Mesodermal cell (in vitro differentiated cells): ENCODE results near the gene TMEM132D.

Experiments used
- H3K27ac ChIP-seq: 2 replicates; pipeline ENCODE4 v1.7.0; 2013; ENCODE audit warnings: mild to moderate bottlenecking, low read depth, low read length, moderate library complexity; ENCODE audit not compliant: severe bottlenecking
- H3K36me3 ChIP-seq: 2 replicates; pipeline ENCODE4 v1.7.1; 2013; ENCODE audit warnings: mild to moderate bottlenecking, low read length, moderate library complexity; ENCODE audit not compliant: control insufficient read depth, insufficient read depth
- H3K4me1 ChIP-seq: one replicate; pipeline ENCODE4 v1.7.1; 2013; ENCODE audit warnings: mild to moderate bottlenecking, low read length; ENCODE audit not compliant: insufficient read depth, control insufficient read depth, poor library complexity, severe bottlenecking
- H3K4me3 ChIP-seq: 2 replicates; pipeline ENCODE4 v1.7.0; 2013; ENCODE audit warnings: low read length, control low read depth, mild to moderate bottlenecking; ENCODE audit not compliant: insufficient read depth, poor library complexity, severe bottlenecking; ENCODE audit errors: extremely low read depth
- H3K9me3 ChIP-seq: 2 replicates; pipeline ENCODE4 v1.7.1; 2013; ENCODE audit warnings: mild to moderate bottlenecking, low read length, moderate library complexity; ENCODE audit not compliant: control insufficient read depth
- WGBS, 2 experiments: methylation state at CpG; one replicate each; pipeline ENCODE4 v1.1.5; 2013; ENCODE audit warnings: missing lambda C conversion rate in 2 of 2; ENCODE audit not compliant: insufficient coverage in 2 of 2; 5-methylcytosine and 5-hydroxymethylcytosine counted together

TMEM132D gene

DNA sequence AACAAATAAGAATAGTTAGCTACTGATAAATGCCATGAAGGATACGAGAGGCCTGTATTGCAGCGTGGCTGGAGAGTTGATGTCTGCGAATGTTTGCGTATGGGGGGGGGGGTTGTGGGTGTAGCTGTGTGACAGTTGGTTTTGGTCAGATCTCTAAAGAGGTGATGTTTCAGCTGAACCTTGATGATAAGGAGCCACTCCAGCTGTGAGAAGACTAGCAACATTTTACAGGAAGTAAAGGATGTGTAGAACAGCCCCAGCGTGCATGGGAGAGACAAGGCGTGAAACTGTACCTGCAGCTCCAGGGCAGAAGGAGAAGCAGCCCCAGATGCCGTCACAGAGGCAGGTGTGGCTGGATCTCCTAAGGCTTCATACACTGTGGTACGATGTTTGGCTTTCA lies 416.9 kb downstream of the TMEM132D start:
- no peaks in the 10 kb centered on the region for H3K9me3 ChIP-seq
- WGBS, 2 experiments, result 86 to 91% methylated on average over 6 to 7 of the region's 8 CpGs
- H3K4me1 ChIP-seq, result no peaks in the 10 kb centered on the region
- H3K36me3 ChIP-seq, result no peaks in the 10 kb centered on the region
- no peak overlapping the region for H3K4me3 ChIP-seq
- no peak overlapping the region for H3K27ac ChIP-seq

GRCh38 chr12:129483111-129483893 lies 420.5 kb downstream of the TMEM132D start:
- no peak overlapping the region for H3K4me3 ChIP-seq
- H3K27ac ChIP-seq, result no peak overlapping the region
- H3K9me3 ChIP-seq, result no peaks in the 10 kb centered on the region
- no peaks in the 10 kb centered on the region for H3K36me3 ChIP-seq
- no peaks in the 10 kb centered on the region for H3K4me1 ChIP-seq
- WGBS, 2 experiments, result 92 to 95% methylated on average over 14 of the region's 16 CpGs

GRCh38 chr12:129481921-129482320 lies 421.9 kb downstream of the TMEM132D start:
- H3K36me3 ChIP-seq, result no peaks in the 10 kb centered on the region
- H3K4me1 ChIP-seq, result no peaks in the 10 kb centered on the region
- 82 to 95% methylated on average over 6 to 7 of the region's 10 CpGs for WGBS, 2 experiments
- no peaks in the 10 kb centered on the region for H3K9me3 ChIP-seq
- no peak overlapping the region for H3K27ac ChIP-seq
- no peak overlapping the region for H3K4me3 ChIP-seq

DNA sequence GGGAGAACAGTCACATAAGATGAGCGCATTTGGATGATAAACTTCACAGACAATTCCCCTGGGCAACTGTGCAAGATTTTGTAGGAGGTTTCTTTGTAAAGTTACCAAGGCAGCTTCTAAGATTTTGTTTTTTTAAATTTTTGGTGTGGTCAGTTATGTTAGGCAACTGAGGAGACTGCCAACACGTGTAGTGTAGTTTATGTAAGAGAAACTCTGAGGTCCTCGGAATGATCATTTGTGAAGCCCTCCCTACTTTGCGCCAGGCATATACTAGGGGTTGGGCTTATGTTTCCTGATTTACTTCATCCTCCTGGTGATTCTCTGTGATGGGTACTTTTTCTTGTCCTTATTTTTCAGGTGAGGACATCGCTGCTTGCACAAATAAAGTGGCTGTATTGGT lies 433.6 kb downstream of the TMEM132D start:
- Histone ChIP-seq H3K27ac (no peak overlapping the region), H3K4me1 (no peaks in the 10 kb centered on the region), H3K36me3 (no peaks in the 10 kb centered on the region), H3K4me3 (no peak overlapping the region), H3K9me3 (no peaks in the 10 kb centered on the region)
- 96 to 100% methylated on average over 2 to 3 of the region's 5 CpGs for WGBS, 2 experiments

DNA sequence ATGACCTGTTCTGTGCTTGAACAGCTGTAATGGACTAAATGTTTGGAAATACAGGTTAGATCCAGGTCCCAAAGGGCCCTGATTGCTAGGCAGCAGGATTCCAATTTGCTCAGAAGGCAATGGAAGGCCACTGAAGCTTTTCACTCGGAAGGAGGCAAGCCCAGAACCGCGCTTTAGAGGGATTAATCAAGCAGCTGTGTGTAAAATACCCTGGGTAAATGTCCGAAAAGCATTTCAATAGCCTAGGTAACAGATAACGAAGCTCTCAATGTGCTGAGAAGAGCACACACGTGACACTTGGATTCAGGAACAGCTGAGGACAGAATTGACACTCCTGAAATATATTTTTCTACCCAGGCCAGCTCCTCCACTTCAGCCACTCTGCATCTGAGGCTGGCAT lies 436.1 kb downstream of the TMEM132D start:
- no peak overlapping the region for H3K4me3 ChIP-seq
- no peaks in the 10 kb centered on the region for H3K36me3 ChIP-seq
- H3K9me3 ChIP-seq, result no peaks in the 10 kb centered on the region
- 80 to 87% methylated on average over 5 to 6 of the region's 6 CpGs for WGBS, 2 experiments
- no peaks in the 10 kb centered on the region for H3K4me1 ChIP-seq
- no peak overlapping the region for H3K27ac ChIP-seq

GRCh38 chr12:129467289-129467688 lies 436.5 kb downstream of the TMEM132D start:
- Histone ChIP-seq H3K27ac (no peak overlapping the region), H3K4me3 (no peak overlapping the region)
- 67 to 86% methylated on average over 1 of the region's 1 CpG for WGBS, 2 experiments

GRCh38 chr12:129466499-129466898 lies 437.3 kb downstream of the TMEM132D start:
- Histone ChIP-seq H3K27ac (no peak overlapping the region), H3K4me3 (no peak overlapping the region), H3K4me1 (no peaks in the 10 kb centered on the region), H3K9me3 (no peaks in the 10 kb centered on the region), H3K36me3 (no peaks in the 10 kb centered on the region)
- 96% methylated on average over 2 of the region's 3 CpGs for WGBS, 2 experiments

More at GRCh38 chr12:129467289-129467688, 436.5 kb downstream of the TMEM132D start:
- H3K36me3 ChIP-seq, result no peaks in the 10 kb centered on the region
- H3K4me1 ChIP-seq, result no peaks in the 10 kb centered on the region
- no peaks in the 10 kb centered on the region for H3K9me3 ChIP-seq

DNA sequence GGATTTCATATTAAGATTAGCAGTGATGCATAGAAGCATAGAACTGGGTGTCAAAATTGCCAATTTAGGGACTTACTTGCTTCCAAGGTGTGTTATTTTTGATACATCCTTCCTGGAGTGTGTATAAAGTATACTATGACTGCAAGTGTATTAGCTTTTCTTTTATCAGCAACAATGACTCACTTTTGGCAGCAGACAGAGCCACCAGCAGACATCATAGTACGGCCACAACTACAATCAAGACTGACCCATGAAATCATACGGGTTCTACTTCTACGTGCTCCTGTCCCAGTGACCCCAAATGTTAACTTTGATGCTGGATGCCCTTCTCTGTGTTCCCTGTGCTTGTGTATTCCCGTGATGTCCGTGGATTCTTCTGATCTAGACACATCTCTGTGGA lies 443.9 kb downstream of the TMEM132D start:
- WGBS, 2 experiments, result 88 to 94% methylated on average over 1 to 3 of the region's 5 CpGs
- Histone ChIP-seq H3K4me3 (no peak overlapping the region), H3K36me3 (no peaks in the 10 kb centered on the region)

DNA sequence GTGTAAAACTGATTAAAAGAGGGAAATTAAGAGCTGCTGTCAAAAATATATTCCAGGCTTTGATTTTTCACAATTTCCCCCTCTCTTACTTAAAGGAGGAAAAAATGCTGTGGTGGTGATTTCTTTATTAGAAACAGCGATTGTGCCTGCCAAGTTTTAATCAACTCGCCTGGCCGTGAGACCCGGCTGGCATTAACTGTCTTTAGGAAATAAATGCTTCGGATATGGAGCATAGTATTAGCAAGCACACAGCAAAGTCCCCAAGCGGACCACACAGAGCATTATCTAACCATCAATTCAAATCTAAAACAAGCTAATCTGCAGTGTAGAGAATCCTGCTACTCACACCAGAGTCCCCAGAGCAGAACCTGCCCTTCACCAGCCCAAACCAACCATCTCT lies 457.1 kb downstream of the TMEM132D start:
- H3K36me3 ChIP-seq, result no peaks in the 10 kb centered on the region
- H3K9me3 ChIP-seq, result no peaks in the 10 kb centered on the region
- no peak overlapping the region for H3K27ac ChIP-seq
- 86 to 100% methylated on average over 3 to 4 of the region's 6 CpGs for WGBS, 2 experiments
- no peak overlapping the region for H3K4me3 ChIP-seq
- H3K4me1 ChIP-seq, result no peaks in the 10 kb centered on the region

More for the DNA sequence above, 443.9 kb downstream of the TMEM132D start:
- no peak overlapping the region for H3K27ac ChIP-seq
- no peaks in the 10 kb centered on the region for H3K4me1 ChIP-seq
- H3K9me3 ChIP-seq, result no peaks in the 10 kb centered on the region

DNA sequence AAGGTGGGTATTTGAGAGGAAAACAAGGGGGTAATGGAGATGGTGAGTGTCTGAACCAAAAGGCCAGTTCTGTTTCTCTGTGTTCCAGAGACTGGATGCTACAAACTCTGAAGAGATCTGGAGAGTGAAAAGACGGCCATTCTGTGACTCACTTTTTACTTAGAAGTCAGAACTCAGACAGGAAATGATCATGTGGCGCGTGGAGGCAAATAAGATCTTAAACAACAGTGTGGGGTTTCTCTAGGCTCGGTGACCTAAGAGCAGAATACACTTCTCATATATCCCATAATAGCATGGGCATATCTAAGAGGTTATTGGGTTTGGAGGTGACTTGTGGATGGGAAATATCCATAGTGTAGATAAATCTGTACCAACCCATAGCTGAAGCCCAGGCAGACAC lies 463.5 kb downstream of the TMEM132D start:
- H3K27ac ChIP-seq, result no peak overlapping the region
- no peaks in the 10 kb centered on the region for H3K36me3 ChIP-seq
- 67 to 100% methylated on average over 1 of the region's 4 CpGs for WGBS, 2 experiments
- no peak overlapping the region for H3K4me3 ChIP-seq
- no peaks in the 10 kb centered on the region for H3K9me3 ChIP-seq
- peaks cover 6% of the 10 kb centered on the region for H3K4me1 ChIP-seq

GRCh38 chr12:129434790-129435189 lies 469.0 kb downstream of the TMEM132D start:
- 82 to 89% methylated on average over 3 of the region's 3 CpGs for WGBS, 2 experiments
- Histone ChIP-seq H3K4me3 (no peak overlapping the region), H3K27ac (no peak overlapping the region), H3K9me3 (no peaks in the 10 kb centered on the region), H3K4me1 (peaks cover 2% of the 10 kb centered on the region), H3K36me3 (no peaks in the 10 kb centered on the region)
